Glutamatergic neuron (in vitro differentiated cells): ENCODE measurements around the gene SPSB4. TPM values are rescaled to one million over a fixed set of nuclear protein-coding genes. Genes with fewer than 3 reads are reported as not detected.
A peak's percentile ranks its signal among the peaks of the same experiment; 100 is the strongest.

Experiments used
- DNase-seq: peaks from one replicate; pipeline ENCODE4 v3.0.0; 2022
- H3K27ac Mint-ChIP-seq: one replicate; pipeline ENCODE4 v1.8.0; 2020; ENCODE audit warnings: mild to moderate bottlenecking, mixed read lengths, inconsistent platforms; ENCODE audit not compliant: unreplicated experiment
- H3K27me3 Mint-ChIP-seq: one replicate; pipeline ENCODE4 v1.8.0; 2020; ENCODE audit warnings: mild to moderate bottlenecking, moderate library complexity, mixed read lengths, inconsistent platforms; ENCODE audit not compliant: unreplicated experiment
- H3K36me3 Mint-ChIP-seq: one replicate; pipeline ENCODE4 v1.8.0; 2020; ENCODE audit warnings: mild to moderate bottlenecking, mixed read lengths, inconsistent platforms; ENCODE audit not compliant: unreplicated experiment
- H3K4me1 Mint-ChIP-seq: one replicate; pipeline ENCODE4 v1.8.0; 2020; ENCODE audit warnings: mild to moderate bottlenecking, low read depth, mixed read lengths, inconsistent platforms; ENCODE audit not compliant: unreplicated experiment
- H3K4me3 Mint-ChIP-seq: one replicate; pipeline ENCODE4 v1.8.0; 2020; ENCODE audit warnings: mild to moderate bottlenecking, mixed read lengths, inconsistent platforms; ENCODE audit not compliant: unreplicated experiment
- H3K9me3 Mint-ChIP-seq: one replicate; pipeline ENCODE4 v1.8.0; 2020; ENCODE audit warnings: mild to moderate bottlenecking, moderate library complexity, mixed read lengths, inconsistent platforms; ENCODE audit not compliant: unreplicated experiment
- CTCF ChIP-seq: fragments of 200-600 bp; sonication (generic); IDR thresholded peaks from one replicate; pipeline ENCODE4 v1.5.0; 2021; ENCODE audit not compliant: partially characterized antibody, unreplicated experiment
- total RNA-seq: library from RNA; stranded (reverse); fragmentation: NEBNext Ultra II Directional; extraction: Animal tissue kit (Norgen Biotek cat#: 25700); gene quantifications from one replicate; pipeline ENCODE4 v1.2.1, GENCODE V29; 2021; ENCODE audit not compliant: unreplicated experiment

Gene SPSB4
- total RNA-seq, 1 donor from 2014 or later = 98.4 TPM

- Mint-ChIP-seq H3K4me1 (no peaks in the 10 kb centered on the region), H3K27ac (no peak overlapping the region), H3K36me3 (peaks cover 15% of the 10 kb centered on the region), H3K4me3 (no peak overlapping the region), H3K9me3 (peaks cover 12% of the 10 kb centered on the region), H3K27me3 (peaks cover 4% of the 10 kb centered on the region)
- no peak for TF ChIP-seq CTCF
- no peak for DNase-seq
These were observed 133.3 kb downstream of the SPSB4 start for GRCh38 chr3:141184430-141184829.

- no peaks in the 10 kb centered on the region for H3K36me3 Mint-ChIP-seq
- no peaks in the 10 kb centered on the region for H3K27me3 Mint-ChIP-seq
- H3K27ac Mint-ChIP-seq = no peak overlapping the region
- no peak for DNase-seq
- H3K9me3 Mint-ChIP-seq = peaks cover 12% of the 10 kb centered on the region
- no peak for TF ChIP-seq CTCF
- no peak overlapping the region for H3K4me3 Mint-ChIP-seq
- no peaks in the 10 kb centered on the region for H3K4me1 Mint-ChIP-seq
These were observed 140.1 kb downstream of the SPSB4 start for GRCh38 chr3:141191097-141191749.

- no peak overlapping the region for H3K27ac Mint-ChIP-seq
- no peaks in the 10 kb centered on the region for H3K4me1 Mint-ChIP-seq
These were observed 141.2 kb downstream of the SPSB4 start for GRCh38 chr3:141192345-141192744.

GRCh38 chr3:141193066-141193830, 142.1 kb downstream of the SPSB4 start:
- no peaks in the 10 kb centered on the region for H3K27me3 Mint-ChIP-seq

More at GRCh38 chr3:141192345-141192744, 141.2 kb downstream of the SPSB4 start:
- peaks cover 12% of the 10 kb centered on the region for H3K9me3 Mint-ChIP-seq
- H3K27me3 Mint-ChIP-seq = no peaks in the 10 kb centered on the region
- peak; percentile 99 for TF ChIP-seq CTCF
- H3K36me3 Mint-ChIP-seq = no peaks in the 10 kb centered on the region
- no peak overlapping the region for H3K4me3 Mint-ChIP-seq
- DNase-seq = peak; percentile 100

More at GRCh38 chr3:141193066-141193830, 142.1 kb downstream of the SPSB4 start:
- Mint-ChIP-seq H3K36me3 (no peaks in the 10 kb centered on the region), H3K4me1 (no peaks in the 10 kb centered on the region), H3K9me3 (peaks cover 10% of the 10 kb centered on the region), H3K4me3 (no peak overlapping the region), H3K27ac (no peak overlapping the region)
- DNase-seq = no peak
- no peak for TF ChIP-seq CTCF

Other genes with a start within 250 kb of the SPSB4 start
- gene SLC25A36, start 109.5 kb upstream of the SPSB4 start, total RNA-seq = 146 TPM
- 42.7 TPM for gene PXYLP1, start 180.5 kb downstream of the SPSB4 start, total RNA-seq